Immature natural killer cell (primary cell): ENCODE data around the gene MAP1LC3B2. TPM values are rescaled to one million over a fixed set of nuclear protein-coding genes. Genes with fewer than 3 reads are reported as not detected.

Experiments
- DNase-seq, 3 donors: peaks; one replicate each; pipeline ENCODE4 v3.0.0; 2022; ENCODE audit warnings: mixed read lengths in 1 of 3
- H3K27ac Mint-ChIP-seq, 6 donors: one replicate each; pipeline ENCODE4 v1.8.0; 2020; ENCODE audit warnings: mixed read lengths in 6 of 6, mild to moderate bottlenecking in 5 of 6, inconsistent platforms in 4 of 6, moderate library complexity in 3 of 6
- H3K27me3 Mint-ChIP-seq, 3 donors: one replicate each; pipeline ENCODE4 v1.8.0; 2020 to 2021; ENCODE audit warnings: low read depth in 3 of 3, mild to moderate bottlenecking in 3 of 3, mixed read lengths in 3 of 3, moderate library complexity in 3 of 3, inconsistent platforms in 1 of 3
- H3K36me3 Mint-ChIP-seq, 3 donors: one replicate each; pipeline ENCODE4 v1.8.0; 2020; ENCODE audit warnings: mixed read lengths in 3 of 3, inconsistent platforms in 2 of 3, mild to moderate bottlenecking in 2 of 3
- H3K4me1 Mint-ChIP-seq, 2 donors: one replicate each; pipeline ENCODE4 v1.8.0; 2020; ENCODE audit warnings: inconsistent platforms in 2 of 2, mild to moderate bottlenecking in 2 of 2, mixed read lengths in 2 of 2, moderate library complexity in 1 of 2
- H3K4me3 Mint-ChIP-seq, 5 donors: one replicate each; pipeline ENCODE4 v1.8.0; 2020; ENCODE audit warnings: mild to moderate bottlenecking in 5 of 5, mixed read lengths in 5 of 5, inconsistent platforms in 3 of 5, moderate library complexity in 3 of 5
- H3K9me3 Mint-ChIP-seq, 6 donors: one replicate each; pipeline ENCODE4 v1.8.0; 2020; ENCODE audit warnings: mild to moderate bottlenecking in 6 of 6, mixed read lengths in 6 of 6, inconsistent platforms in 4 of 6, moderate library complexity in 3 of 6
- polyA plus RNA-seq, 3 donors: library from polyadenylated mRNA; unstranded; fragments of 300-500 nt; fragmentation: Illumina TruSeq; gene quantifications; one replicate each; pipeline ENCODE4 v1.2.3, GENCODE V29; 2021

The MAP1LC3B2 gene
- polyA plus RNA-seq, 3 donors from 2014 or later: 2.4 to 11.3 (median 9.8) TPM

DNA sequence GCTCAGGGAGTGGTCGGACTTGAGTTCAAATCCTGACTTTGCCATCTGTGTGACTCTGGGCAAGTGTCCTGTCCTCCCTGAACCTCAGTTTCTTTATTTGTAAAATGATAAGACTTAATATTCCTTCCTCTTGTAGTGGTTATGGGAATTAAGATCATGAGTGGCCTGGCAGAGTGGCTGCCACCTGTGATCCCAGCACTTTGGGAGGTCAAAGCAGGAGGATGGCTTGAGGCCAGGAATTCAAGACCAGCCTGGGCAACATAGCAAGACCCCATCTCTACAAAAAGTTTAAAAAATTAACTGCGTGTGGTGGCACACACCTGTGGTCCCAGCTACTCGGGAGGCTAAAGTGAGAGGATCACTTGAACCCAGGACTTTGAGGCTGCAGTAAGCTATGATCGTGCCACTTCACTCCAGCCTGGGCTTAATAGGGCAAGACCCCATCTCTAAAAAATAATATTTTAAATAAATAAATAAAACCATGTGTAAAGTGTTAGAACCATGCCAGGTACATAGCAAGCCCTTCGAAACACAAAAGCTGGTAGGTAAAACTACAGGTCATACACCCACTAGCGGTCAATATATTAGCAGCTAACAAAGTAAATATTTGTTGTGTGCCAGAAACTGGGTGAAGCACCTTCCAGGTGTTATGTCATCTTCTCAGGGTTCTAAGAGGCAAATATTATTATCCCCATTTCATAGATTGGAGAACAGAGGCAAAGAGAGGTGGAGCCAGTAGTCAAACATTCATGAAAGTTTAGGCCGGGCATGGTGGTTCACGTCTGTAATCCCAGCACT, 17.4 kb upstream of the MAP1LC3B2 start:
- H3K4me1 Mint-ChIP-seq: no peaks in the 10 kb centered on the region
- DNase-seq: no peak
- no peaks in the 10 kb centered on the region for H3K9me3 Mint-ChIP-seq
- no peak overlapping the region for H3K4me3 Mint-ChIP-seq
- H3K27me3 Mint-ChIP-seq: peaks cover 0 to 3% (median 3%) of the 10 kb centered on the region in 3 donors
- H3K36me3 Mint-ChIP-seq: no peaks in the 10 kb centered on the region
- H3K27ac Mint-ChIP-seq: no peak overlapping the region

DNA sequence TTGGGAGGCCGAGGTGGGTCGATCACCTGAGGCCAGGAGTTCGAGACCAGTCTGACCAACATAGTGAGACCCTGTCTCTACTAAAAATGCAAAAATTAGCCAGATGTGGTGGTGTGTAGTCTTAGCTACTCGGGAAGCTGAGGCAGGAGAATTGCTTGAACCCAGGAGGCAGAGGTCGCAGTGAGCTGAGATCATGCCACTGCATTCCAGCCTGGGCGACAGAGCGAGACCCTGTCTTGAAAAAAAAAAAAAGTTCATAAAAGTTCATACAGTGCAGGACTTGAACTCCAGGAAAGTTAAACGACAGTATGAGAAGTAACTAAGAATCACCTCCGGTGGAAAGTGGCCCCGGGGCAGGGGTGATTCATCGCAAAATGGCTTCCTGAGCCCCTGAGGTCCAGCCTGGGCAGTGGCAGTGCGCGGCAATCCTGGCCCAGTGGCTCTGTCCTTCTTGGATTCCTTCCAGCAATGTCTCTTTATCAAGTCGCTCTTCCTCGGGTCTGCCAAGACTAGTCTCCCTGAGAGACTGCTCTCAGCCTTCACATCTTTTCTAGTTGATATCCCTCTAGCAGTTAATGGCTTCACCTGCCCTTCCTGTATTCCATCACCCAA, 16.7 kb upstream of the MAP1LC3B2 start:
- Mint-ChIP-seq H3K27me3 (peaks cover 0 to 3% (median 3%) of the 10 kb centered on the region in 3 donors), H3K27ac (no peak overlapping the region), H3K9me3 (no peaks in the 10 kb centered on the region), H3K4me3 (no peak overlapping the region), H3K4me1 (no peaks in the 10 kb centered on the region), H3K36me3 (no peaks in the 10 kb centered on the region)
- no peak for DNase-seq

DNA sequence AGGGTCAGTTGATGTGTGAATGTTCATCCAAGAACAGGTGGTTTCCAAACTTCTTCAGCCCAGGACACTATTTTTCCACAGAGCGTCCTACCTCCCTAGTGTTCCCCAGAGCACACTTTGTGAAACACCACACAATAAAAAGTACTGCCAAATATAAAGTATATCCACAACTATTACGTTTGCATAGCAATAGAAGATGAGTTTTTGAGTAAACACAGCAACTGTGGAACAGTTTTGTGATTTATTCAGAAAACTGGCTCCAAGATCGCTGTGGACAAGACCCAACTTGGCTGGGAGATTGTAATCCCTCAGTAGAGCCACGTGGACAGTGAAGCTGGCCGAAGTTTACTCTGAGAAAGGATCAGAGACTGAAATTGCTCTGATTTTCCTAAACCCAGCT, 14.5 kb upstream of the MAP1LC3B2 start:
- H3K27me3 Mint-ChIP-seq: peaks cover 0 to 6% (median 4%) of the 10 kb centered on the region in 3 donors
- no peaks in the 10 kb centered on the region for H3K9me3 Mint-ChIP-seq
- no peak overlapping the region for H3K4me3 Mint-ChIP-seq
- no peak for DNase-seq
- H3K27ac Mint-ChIP-seq: no peak overlapping the region
- no peaks in the 10 kb centered on the region for H3K36me3 Mint-ChIP-seq
- H3K4me1 Mint-ChIP-seq: peaks cover 6 to 9% of the 10 kb centered on the region in 2 donors

DNA sequence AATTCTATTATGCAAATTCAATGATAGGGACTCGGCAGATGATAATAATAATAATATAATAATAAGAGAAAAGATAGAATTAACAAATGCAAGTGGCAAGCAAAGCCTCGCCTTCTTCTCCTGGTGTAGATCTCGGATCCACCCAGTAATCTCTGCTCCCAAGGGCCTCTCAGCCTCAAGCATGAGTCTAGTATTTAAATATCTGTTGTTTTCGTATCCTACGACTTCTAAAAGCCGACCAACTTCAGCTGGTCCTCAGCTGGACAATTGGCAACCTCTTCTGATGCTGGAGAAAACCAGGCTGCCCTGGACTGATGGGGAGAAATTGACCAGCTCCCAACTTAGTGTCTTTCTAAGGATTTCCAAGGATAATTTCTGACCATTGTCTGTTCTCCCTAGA, 14.0 kb upstream of the MAP1LC3B2 start:
- H3K27me3 Mint-ChIP-seq: peaks cover 0 to 6% (median 1%) of the 10 kb centered on the region in 3 donors
- H3K36me3 Mint-ChIP-seq: no peaks in the 10 kb centered on the region
- H3K4me3 Mint-ChIP-seq: no peak overlapping the region
- no peak overlapping the region for H3K27ac Mint-ChIP-seq
- H3K4me1 Mint-ChIP-seq: peaks cover 6 to 9% of the 10 kb centered on the region in 2 donors
- no peak for DNase-seq
- H3K9me3 Mint-ChIP-seq: no peaks in the 10 kb centered on the region

DNA sequence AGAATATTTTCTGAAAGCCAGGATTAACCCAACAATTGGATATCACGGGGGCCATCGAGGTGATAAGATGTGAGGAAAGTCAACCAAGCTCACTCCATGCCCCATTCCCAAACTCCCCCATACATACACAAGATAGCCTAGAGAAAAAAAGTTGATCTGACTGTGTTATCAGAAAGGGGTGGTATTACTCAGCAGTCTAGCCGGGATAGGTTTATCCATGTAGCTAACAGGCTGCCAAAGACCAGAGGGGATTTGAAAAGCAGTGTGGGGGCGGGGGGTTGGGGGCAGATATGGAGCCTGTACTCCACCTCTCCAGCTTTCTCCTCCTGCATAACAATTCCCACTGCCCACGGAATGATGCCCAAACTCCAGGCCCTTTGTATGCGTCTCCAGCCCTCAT, 13.2 kb upstream of the MAP1LC3B2 start:
- Mint-ChIP-seq H3K4me3 (no peak overlapping the region), H3K36me3 (no peaks in the 10 kb centered on the region), H3K27me3 (peaks cover 0 to 6% (median 1%) of the 10 kb centered on the region in 3 donors), H3K4me1 (peaks cover 6 to 9% of the 10 kb centered on the region in 2 donors), H3K27ac (no peak overlapping the region), H3K9me3 (no peaks in the 10 kb centered on the region)
- no peak for DNase-seq

DNA sequence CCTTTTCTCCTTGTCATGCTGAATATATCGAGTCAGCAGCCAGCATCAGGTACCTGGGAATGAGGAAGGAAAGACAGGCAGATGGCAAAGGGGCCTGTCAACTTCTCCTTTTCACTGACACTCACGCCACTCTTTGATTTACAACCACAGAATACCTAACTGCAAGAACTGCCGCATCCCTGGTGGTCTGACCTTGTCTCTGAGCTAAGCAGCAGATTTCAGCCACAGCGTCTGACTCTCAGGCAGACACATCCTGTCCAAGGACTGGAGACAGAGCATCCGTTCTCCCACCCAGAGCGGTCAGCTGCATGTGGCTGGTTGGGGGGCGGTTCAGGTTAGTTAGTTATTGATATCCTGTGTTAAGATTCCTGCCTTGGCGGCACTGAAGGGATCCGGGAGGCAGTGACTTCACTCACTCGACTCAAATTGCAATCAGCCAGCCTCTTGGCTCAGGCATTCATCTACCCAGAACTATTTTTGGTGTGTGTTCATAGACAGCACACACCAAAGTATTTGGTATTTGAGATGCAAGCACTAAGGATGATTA, 11.2 kb upstream of the MAP1LC3B2 start:
- peaks cover 0 to 6% (median 3%) of the 10 kb centered on the region in 3 donors for H3K27me3 Mint-ChIP-seq
- no peak overlapping the region for H3K4me3 Mint-ChIP-seq
- peaks cover 6 to 9% of the 10 kb centered on the region in 2 donors for H3K4me1 Mint-ChIP-seq
- no peak for DNase-seq
- H3K27ac Mint-ChIP-seq: peak overlapping the region in 1 of 6 donors; percentile 63
- no peaks in the 10 kb centered on the region for H3K9me3 Mint-ChIP-seq
- no peaks in the 10 kb centered on the region for H3K36me3 Mint-ChIP-seq

DNA sequence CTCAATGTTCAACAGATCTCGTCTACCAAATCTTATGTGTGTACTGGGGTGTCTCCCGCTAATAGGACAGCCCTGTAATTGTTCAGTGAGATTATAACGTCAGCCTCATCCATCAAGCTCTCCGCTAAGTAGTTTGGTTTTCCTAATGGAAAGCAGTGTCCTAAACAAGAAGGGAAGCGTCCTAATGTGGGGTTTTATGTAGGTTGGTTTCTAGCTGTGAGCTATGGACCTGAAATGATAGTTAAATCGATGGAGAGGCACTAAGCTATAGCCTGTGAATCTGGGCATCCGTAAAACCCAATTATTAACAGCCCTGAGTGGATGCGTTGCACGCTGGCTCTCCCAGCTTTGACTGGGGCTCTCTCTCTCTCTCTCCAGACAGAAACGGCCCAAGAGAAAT, 9.2 kb upstream of the MAP1LC3B2 start:
- peaks cover 6 to 9% of the 10 kb centered on the region in 2 donors for H3K4me1 Mint-ChIP-seq
- H3K9me3 Mint-ChIP-seq: no peaks in the 10 kb centered on the region
- no peaks in the 10 kb centered on the region for H3K36me3 Mint-ChIP-seq
- DNase-seq: no peak
- no peak overlapping the region for H3K27ac Mint-ChIP-seq
- H3K4me3 Mint-ChIP-seq: no peak overlapping the region
- H3K27me3 Mint-ChIP-seq: peaks cover 0 to 11% (median 3%) of the 10 kb centered on the region in 3 donors

DNA sequence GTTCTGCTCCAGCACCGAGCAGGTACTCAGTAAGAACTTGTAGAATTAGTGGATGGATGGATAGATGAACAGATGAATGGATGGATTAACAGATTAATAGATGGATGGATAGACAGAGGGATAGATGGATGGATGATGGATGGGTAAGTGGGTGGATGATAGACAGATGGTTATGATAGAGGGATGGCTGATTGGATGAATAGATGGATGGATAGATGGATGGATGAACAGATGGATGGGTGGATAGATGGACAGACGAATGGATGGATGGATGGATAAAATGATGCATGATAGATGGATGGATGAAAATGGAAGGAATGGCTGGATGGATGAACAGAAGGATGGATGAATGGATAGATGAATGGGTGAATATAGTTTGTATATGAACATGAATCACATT, 8.0 kb upstream of the MAP1LC3B2 start:
- no peak for DNase-seq
- no peaks in the 10 kb centered on the region for H3K9me3 Mint-ChIP-seq
- H3K4me3 Mint-ChIP-seq: no peak overlapping the region
- H3K27ac Mint-ChIP-seq: no peak overlapping the region
- peaks cover 6 to 9% of the 10 kb centered on the region in 2 donors for H3K4me1 Mint-ChIP-seq
- H3K36me3 Mint-ChIP-seq: no peaks in the 10 kb centered on the region
- H3K27me3 Mint-ChIP-seq: peaks cover 3 to 11% (median 5%) of the 10 kb centered on the region in 3 donors

DNA sequence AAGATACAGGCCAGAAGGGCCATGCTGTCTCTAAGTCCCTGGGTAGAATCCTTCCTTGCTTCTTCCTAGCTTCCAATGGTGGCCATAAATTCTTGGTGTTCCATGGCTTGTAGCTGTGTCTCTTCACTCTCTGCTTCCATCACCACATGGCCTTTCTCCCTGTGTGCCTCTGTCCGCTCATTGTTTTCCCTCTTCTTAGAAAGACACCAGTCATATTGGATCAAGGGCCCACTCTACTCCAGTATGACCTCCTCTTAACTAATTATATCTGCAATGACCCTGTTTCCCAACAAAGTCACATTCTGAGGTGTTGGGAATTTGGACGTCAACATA, 7.6 kb upstream of the MAP1LC3B2 start:
- Mint-ChIP-seq H3K27ac (no peak overlapping the region), H3K4me3 (no peak overlapping the region), H3K36me3 (no peaks in the 10 kb centered on the region), H3K9me3 (no peaks in the 10 kb centered on the region), H3K4me1 (peaks cover 6 to 9% of the 10 kb centered on the region in 2 donors), H3K27me3 (peaks cover 3 to 11% (median 5%) of the 10 kb centered on the region in 3 donors)
- no peak for DNase-seq

DNA sequence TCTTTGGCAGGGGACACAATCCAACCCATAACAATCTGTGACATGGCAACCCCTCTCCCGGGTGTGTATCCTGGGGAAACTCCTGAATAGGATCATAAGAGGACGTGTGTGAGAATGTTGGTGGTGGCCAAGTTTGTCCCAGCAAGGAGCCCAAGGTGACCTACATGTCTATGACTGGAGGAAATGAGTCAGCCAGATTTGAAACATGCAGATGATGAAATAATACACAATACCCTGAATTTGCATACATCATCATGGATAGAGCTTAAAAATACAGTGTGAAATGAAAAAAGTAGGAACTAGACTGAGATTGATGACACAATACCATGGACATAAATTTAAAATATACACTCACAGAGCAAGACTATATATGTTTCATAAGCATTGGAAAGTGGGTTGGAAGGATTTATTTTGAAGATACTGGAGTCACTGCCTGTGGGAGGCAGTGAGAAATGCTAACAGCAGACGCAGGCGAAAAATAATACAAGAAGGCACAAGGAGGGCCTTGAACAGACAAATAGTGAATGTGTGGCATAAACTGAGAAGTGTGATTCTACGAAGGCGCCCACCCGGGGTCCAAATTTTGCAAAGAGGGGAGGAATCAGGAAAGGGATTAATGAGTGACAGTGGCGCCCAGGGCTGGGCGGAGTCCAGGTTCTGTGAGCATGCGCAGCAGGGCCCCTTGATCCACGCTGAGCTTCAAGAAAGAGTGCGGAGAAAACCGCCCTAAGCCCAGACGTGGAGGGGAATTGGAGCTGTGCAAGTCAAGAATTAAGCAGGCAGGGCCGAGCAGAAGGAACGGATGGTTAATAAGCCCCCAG, 7.0 kb upstream of the MAP1LC3B2 start:
- Mint-ChIP-seq H3K9me3 (no peaks in the 10 kb centered on the region), H3K27me3 (peaks cover 3 to 11% (median 7%) of the 10 kb centered on the region in 3 donors), H3K4me1 (peaks cover 6 to 9% of the 10 kb centered on the region in 2 donors), H3K4me3 (no peak overlapping the region), H3K36me3 (no peaks in the 10 kb centered on the region), H3K27ac (no peak overlapping the region)
- no peak for DNase-seq

DNA sequence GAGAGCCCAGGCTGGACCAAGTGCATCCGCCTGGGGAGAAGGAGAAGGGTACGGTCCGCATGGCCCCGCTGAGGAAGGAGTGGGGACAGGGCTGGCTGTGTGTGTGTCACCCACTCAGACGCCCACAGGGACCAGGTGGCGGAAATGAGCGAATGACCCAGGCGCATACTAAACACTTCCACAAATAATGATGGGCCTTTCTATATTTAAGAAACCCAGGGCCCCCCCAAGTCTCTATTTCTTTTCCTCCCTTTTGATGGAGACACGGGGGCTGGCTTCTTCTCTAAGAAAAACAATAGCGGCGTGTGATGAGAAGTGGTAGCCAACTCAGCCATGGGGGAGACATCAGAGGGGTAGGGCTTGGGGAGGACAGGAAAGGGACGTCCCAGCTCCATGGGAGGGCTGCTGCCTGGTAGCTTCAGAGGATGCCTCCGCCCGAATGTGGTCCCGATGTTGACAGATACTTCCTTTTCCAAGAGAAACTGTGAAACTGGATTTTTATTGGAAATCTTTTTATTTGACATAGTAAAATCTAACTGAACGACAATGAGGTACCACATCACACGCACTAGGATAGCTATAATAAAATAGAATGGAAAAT, 6.3 kb upstream of the MAP1LC3B2 start:
- no peak overlapping the region for H3K4me3 Mint-ChIP-seq
- peaks cover 4 to 6% of the 10 kb centered on the region in 2 donors for H3K4me1 Mint-ChIP-seq
- DNase-seq: no peak
- H3K36me3 Mint-ChIP-seq: no peaks in the 10 kb centered on the region
- H3K9me3 Mint-ChIP-seq: no peaks in the 10 kb centered on the region
- H3K27ac Mint-ChIP-seq: no peak overlapping the region
- H3K27me3 Mint-ChIP-seq: peaks cover 4 to 11% (median 8%) of the 10 kb centered on the region in 3 donors

DNA sequence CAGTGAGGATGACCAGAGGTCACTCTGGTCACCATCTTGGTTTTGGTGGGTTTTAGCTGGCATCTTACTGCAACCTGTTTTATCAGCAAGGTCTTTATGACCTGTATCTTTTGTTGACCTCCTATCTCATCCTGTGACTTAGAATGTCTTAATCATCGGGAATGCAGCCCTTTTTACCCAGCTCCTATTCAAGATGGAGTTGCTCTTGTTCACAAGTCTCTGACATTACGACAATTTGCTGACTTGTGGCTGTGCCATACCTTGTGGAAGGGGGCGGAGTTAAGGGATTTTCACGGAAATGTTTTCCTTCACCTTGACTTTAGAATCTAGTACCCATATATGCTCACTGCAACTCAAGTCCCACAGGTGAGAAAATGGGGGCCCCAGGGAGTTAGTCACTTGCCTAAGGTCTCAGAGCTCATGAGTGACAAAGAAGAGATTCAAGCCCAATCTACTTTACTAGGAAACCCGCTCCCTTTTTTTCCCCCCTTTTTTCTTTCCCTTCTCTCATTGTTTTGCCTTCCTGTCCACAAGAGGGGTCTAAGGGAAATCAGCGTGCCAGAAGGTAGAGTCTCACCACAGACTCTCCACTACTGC, 2.7 kb upstream of the MAP1LC3B2 start:
- peaks cover 0 to 1% (median 0%) of the 10 kb centered on the region in 6 donors for H3K9me3 Mint-ChIP-seq
- H3K27me3 Mint-ChIP-seq: peaks cover 13 to 16% (median 13%) of the 10 kb centered on the region in 3 donors
- no peak overlapping the region for H3K4me3 Mint-ChIP-seq
- H3K27ac Mint-ChIP-seq: peak overlapping the region in 1 of 6 donors; percentile 79
- H3K4me1 Mint-ChIP-seq: peaks cover 21 to 25% of the 10 kb centered on the region in 2 donors
- no peaks in the 10 kb centered on the region for H3K36me3 Mint-ChIP-seq
- DNase-seq: no peak
